ENCODE data around the gene FAXC. TPM values are rescaled to one million over a fixed set of nuclear protein-coding genes. Genes with fewer than 3 reads are reported as not detected.

Gene FAXC
- total and polyA plus RNA-seq, 3 experiments from 2014 or later: not detected

DNA sequence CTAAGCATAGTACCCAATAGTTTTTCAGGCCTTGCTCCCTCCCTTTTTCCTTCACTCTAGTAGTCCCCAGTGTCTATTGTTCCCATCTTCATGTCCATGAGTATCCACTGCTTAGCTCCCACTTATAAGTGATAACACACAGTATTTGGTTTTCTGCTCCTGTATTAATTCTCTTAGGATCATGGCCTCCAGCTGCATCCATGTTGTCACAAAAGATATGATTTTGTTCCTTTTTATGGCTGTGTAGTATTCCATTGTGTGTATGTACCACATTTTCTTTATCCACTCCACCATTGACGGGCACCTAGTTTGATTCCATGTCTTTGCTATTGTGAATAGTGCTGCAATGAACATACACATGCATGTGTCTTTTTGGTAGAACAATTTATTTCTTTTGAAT is 102.9 kb downstream of the FAXC start:
- no peak overlapping the region for H3K27ac Mint-ChIP-seq

DNA sequence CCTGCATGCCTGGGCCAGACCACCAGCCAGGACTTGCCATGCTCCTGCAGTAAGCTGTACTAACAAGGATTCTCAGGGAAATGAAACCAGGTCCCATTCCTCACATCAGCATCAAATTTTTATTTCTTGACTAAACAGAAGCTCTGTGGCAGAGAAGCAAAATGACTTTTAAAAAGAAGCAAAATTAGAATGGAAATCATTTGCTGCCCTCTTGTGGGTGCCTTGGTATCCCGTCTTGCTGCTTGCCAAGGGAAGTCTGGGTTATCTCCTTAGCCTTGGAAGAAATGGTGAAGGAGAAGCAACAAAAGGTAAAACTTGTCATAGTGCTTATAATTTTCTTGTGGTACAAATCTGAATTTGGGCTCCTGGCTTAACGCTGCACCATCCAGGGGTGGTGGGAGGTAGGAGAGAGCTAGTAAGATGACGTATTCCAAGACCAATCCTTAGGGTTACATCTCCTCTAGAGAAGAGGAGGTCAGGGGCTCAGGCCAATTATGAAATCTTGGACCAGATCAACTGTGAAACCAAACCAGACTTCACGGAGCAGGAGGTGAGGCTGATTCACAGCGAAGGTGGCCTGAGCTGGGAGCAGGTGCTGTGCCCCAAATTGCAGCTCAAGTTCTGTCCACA is 107.5 kb downstream of the FAXC start:
- no peak overlapping the region for H3K4me3 ChIP-seq (ENCODE audit: low read length)
- H3K27ac ChIP-seq (ENCODE audit: low read depth, low read length): no peak overlapping the region
- H3K36me3 Mint-ChIP-seq: no peaks in the 10 kb centered on the region
- POLR2A ChIA-PET: no interaction called here
- no peaks in the 10 kb centered on the region for H3K27me3 ChIP-seq (ENCODE audit: insufficient read depth, low read length, poor library complexity, severe bottlenecking)
- H3K36me3 ChIP-seq (ENCODE audit: insufficient read depth, low read length): no peaks in the 10 kb centered on the region
- no peak for DNase-seq
- H3K27me3 Mint-ChIP-seq: peaks cover 5 to 11% of the 10 kb centered on the region in 2 donors
- no peaks in the 10 kb centered on the region for H3K9me3 Mint-ChIP-seq
- no peaks in the 10 kb centered on the region for H3K4me1 ChIP-seq (ENCODE audit: insufficient read depth, low read length)
- H3K27ac Mint-ChIP-seq: no peak overlapping the region
- H3K4me3 Mint-ChIP-seq: no peak overlapping the region
- CTCF ChIA-PET: no interaction called here
- H3K9me3 ChIP-seq (ENCODE audit: low read length): no peaks in the 10 kb centered on the region
- no peaks in the 10 kb centered on the region for H3K4me1 Mint-ChIP-seq

More for the DNA sequence above, 102.9 kb downstream of the FAXC start:
- no peaks in the 10 kb centered on the region for H3K36me3 ChIP-seq (ENCODE audit: insufficient read depth, low read length)
- no peak for DNase-seq
- Mint-ChIP-seq H3K36me3 (no peaks in the 10 kb centered on the region), H3K9me3 (no peaks in the 10 kb centered on the region), H3K4me1 (no peaks in the 10 kb centered on the region), H3K27me3 (peaks cover 9 to 19% of the 10 kb centered on the region in 2 donors), H3K4me3 (no peak overlapping the region)
- POLR2A ChIA-PET: no interaction called here
- H3K4me1 ChIP-seq (ENCODE audit: insufficient read depth, low read length): no peaks in the 10 kb centered on the region
- no peak overlapping the region for H3K4me3 ChIP-seq (ENCODE audit: low read length)
- H3K27me3 ChIP-seq (ENCODE audit: insufficient read depth, low read length, poor library complexity, severe bottlenecking): no peaks in the 10 kb centered on the region
- H3K9me3 ChIP-seq (ENCODE audit: low read length): no peaks in the 10 kb centered on the region
- no peak overlapping the region for H3K27ac ChIP-seq (ENCODE audit: low read depth, low read length)
- CTCF ChIA-PET: no interaction called here

GRCh38 chr6:99236010-99236409 is 113.5 kb downstream of the FAXC start:
- Histone ChIP-seq H3K27ac (ENCODE audit: low read depth, low read length) (no peak overlapping the region), H3K4me3 (ENCODE audit: low read length) (no peak overlapping the region), H3K4me1 (ENCODE audit: insufficient read depth, low read length) (no peaks in the 10 kb centered on the region), H3K9me3 (ENCODE audit: low read length) (no peaks in the 10 kb centered on the region), H3K36me3 (ENCODE audit: insufficient read depth, low read length) (no peaks in the 10 kb centered on the region), H3K27me3 (ENCODE audit: insufficient read depth, low read length, poor library complexity, severe bottlenecking) (no peaks in the 10 kb centered on the region)
- POLR2A ChIA-PET: no interaction called here
- DNase-seq: no peak
- Mint-ChIP-seq H3K27ac (no peak overlapping the region), H3K4me3 (no peak overlapping the region), H3K9me3 (peaks cover 0 to 2% (median 0%) of the 10 kb centered on the region in 5 donors), H3K4me1 (no peaks in the 10 kb centered on the region), H3K36me3 (no peaks in the 10 kb centered on the region), H3K27me3 (peaks cover 10 to 36% of the 10 kb centered on the region in 2 donors)
- CTCF ChIA-PET: no interaction called here

DNA sequence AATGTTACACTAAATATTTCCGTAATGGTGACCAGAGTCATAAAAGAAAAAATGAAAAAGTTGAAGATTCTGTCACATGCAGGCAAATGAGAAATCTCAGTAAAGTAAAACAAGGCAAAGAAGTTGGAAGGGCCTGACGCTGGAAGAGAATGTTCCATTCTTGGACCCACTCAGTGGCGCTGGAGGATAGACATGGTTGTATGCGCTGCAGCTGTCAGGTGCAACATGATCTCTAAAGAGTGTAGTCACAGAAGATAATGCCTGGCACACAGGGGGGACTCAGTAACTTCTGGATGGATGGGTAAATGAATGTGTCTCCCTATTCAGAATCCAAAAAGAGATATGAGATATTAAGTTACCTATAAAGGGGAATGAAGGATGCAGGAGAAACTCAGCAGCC is 116.3 kb downstream of the FAXC start:
- ChIA-PET CTCF (no interaction called here), POLR2A (no interaction called here)
- Histone ChIP-seq H3K36me3 (ENCODE audit: insufficient read depth, low read length) (no peaks in the 10 kb centered on the region), H3K4me1 (ENCODE audit: insufficient read depth, low read length) (no peaks in the 10 kb centered on the region), H3K27ac (ENCODE audit: low read depth, low read length) (no peak overlapping the region), H3K4me3 (ENCODE audit: low read length) (no peak overlapping the region), H3K9me3 (ENCODE audit: low read length) (no peaks in the 10 kb centered on the region), H3K27me3 (ENCODE audit: insufficient read depth, low read length, poor library complexity, severe bottlenecking) (no peaks in the 10 kb centered on the region)
- peaks cover 10 to 36% of the 10 kb centered on the region in 2 donors for H3K27me3 Mint-ChIP-seq
- no peaks in the 10 kb centered on the region for H3K36me3 Mint-ChIP-seq
- H3K4me3 Mint-ChIP-seq: no peak overlapping the region
- H3K4me1 Mint-ChIP-seq: no peaks in the 10 kb centered on the region
- H3K27ac Mint-ChIP-seq: no peak overlapping the region
- DNase-seq: no peak
- peaks cover 0 to 2% (median 0%) of the 10 kb centered on the region in 5 donors for H3K9me3 Mint-ChIP-seq

DNA sequence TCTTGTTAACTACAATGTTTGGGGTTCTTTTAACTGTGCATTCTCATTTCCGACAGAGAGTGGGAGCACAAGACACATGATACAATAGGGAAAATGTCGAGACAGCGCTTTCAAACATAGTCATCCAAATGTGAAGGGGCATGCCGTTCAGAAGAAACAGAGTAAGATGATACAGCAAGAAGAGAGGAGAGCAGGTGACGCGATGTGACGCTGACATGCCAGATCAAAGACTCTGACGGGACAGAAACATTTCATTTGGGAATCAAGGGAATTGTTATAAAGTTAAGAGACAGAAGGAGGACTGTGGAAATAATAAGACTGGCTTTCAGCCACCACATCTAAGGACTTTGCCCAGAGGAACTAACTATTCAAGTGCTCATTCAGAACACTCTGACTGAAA is 117.4 kb downstream of the FAXC start:
- H3K9me3 Mint-ChIP-seq: peaks cover 0 to 4% (median 0%) of the 10 kb centered on the region in 5 donors
- no peaks in the 10 kb centered on the region for H3K4me1 Mint-ChIP-seq
- Histone ChIP-seq H3K27me3 (ENCODE audit: insufficient read depth, low read length, poor library complexity, severe bottlenecking) (no peaks in the 10 kb centered on the region), H3K4me3 (ENCODE audit: low read length) (no peak overlapping the region), H3K4me1 (ENCODE audit: insufficient read depth, low read length) (no peaks in the 10 kb centered on the region), H3K36me3 (ENCODE audit: insufficient read depth, low read length) (no peaks in the 10 kb centered on the region), H3K27ac (ENCODE audit: low read depth, low read length) (no peak overlapping the region), H3K9me3 (ENCODE audit: low read length) (no peaks in the 10 kb centered on the region)
- POLR2A ChIA-PET: no interaction called here
- peaks cover 12 to 40% of the 10 kb centered on the region in 2 donors for H3K27me3 Mint-ChIP-seq
- no peaks in the 10 kb centered on the region for H3K36me3 Mint-ChIP-seq
- CTCF ChIA-PET: no interaction called here
- no peak overlapping the region for H3K27ac Mint-ChIP-seq
- no peak for DNase-seq
- no peak overlapping the region for H3K4me3 Mint-ChIP-seq

DNA sequence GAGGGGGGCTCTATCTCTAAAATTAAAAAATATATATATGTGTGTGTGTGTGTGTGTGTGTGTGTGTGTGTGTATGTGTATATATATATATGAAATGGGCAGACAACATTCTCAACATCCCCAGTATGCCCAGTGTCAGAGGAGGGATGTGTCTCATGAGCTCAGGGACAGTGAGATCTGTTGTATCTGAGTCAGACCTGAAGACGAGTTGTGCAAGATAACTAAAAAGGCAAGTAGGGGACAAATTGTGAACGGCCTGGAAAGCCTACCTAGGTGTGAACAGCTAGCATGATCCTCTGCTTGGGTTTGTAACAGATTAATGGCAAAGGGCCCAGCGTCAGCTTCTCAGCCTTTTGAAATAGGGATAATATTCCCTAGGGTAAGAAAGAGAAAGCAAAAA is 124.3 kb downstream of the FAXC start:
- peaks cover 6 to 16% of the 10 kb centered on the region in 2 donors for H3K27me3 Mint-ChIP-seq
- H3K9me3 ChIP-seq (ENCODE audit: low read length): no peaks in the 10 kb centered on the region
- CTCF ChIA-PET: no interaction called here

More for the DNA sequence above, 124.3 kb downstream of the FAXC start:
- no peaks in the 10 kb centered on the region for H3K4me1 Mint-ChIP-seq
- H3K9me3 Mint-ChIP-seq: peaks cover 0 to 4% (median 0%) of the 10 kb centered on the region in 5 donors
- H3K4me3 Mint-ChIP-seq: no peak overlapping the region
- DNase-seq: no peak
- Histone ChIP-seq H3K27ac (ENCODE audit: low read depth, low read length) (no peak overlapping the region), H3K4me1 (ENCODE audit: insufficient read depth, low read length) (no peaks in the 10 kb centered on the region), H3K36me3 (ENCODE audit: insufficient read depth, low read length) (no peaks in the 10 kb centered on the region), H3K27me3 (ENCODE audit: insufficient read depth, low read length, poor library complexity, severe bottlenecking) (no peaks in the 10 kb centered on the region), H3K4me3 (ENCODE audit: low read length) (no peak overlapping the region)
- POLR2A ChIA-PET: no interaction called here
- H3K27ac Mint-ChIP-seq: no peak overlapping the region
- no peaks in the 10 kb centered on the region for H3K36me3 Mint-ChIP-seq

Other genes with a start within 250 kb of the FAXC start
- gene COQ3, start 44.5 kb upstream of the FAXC start, total RNA-seq: 10 to 100 TPM; 18.9 to 20.7 TPM
- gene COQ3, start 44.5 kb upstream of the FAXC start, polyA plus RNA-seq: 7.9 TPM
- gene PNISR, start 75.6 kb upstream of the FAXC start, total RNA-seq: 100 to 1,000 TPM; 104 to 105 TPM
- gene PNISR, start 75.6 kb upstream of the FAXC start, polyA plus RNA-seq: 80.2 TPM
- gene USP45, start 165.7 kb upstream of the FAXC start, total RNA-seq: 10 to 100 TPM; 14.1 to 15.8 TPM
- gene USP45, start 165.7 kb upstream of the FAXC start, polyA plus RNA-seq: 4.1 TPM
- 10 to 100 TPM; 62.5 to 64.8 TPM for gene CCNC, start 219.0 kb upstream of the FAXC start, total RNA-seq
- 39.6 TPM for gene CCNC, start 219.0 kb upstream of the FAXC start, polyA plus RNA-seq

All from CD8-positive, alpha-beta memory T cell (primary cell).